Right lobe of liver (tissue), 4 donors: Measurements from ENCODE around the gene TBCCD1.

Experiments used
- CTCF ChIP-seq, 4 donors: fragments of 200-600 bp in 3 of 4; fragments of 450-650 bp in 1 of 4; IDR thresholded peaks; one replicate each; pipeline versions ENCODE4 v1.5.1 to v1.8.0; 2016 to 2022; ENCODE audit warnings: antibody characterized with exemption in 4 of 4, mild to moderate bottlenecking in 2 of 4
- POLR2A ChIP-seq: fragments of 450-650 bp; IDR thresholded peaks from one replicate; pipeline ENCODE4 v1.6.1; 2017; ENCODE audit warnings: antibody characterized with exemption, mild to moderate bottlenecking
- donor health status: DM: no; HTN: no; CAD: no.
- donor health status: DM: no; HTN: no; CAD: no.
- donor health status: DM: no; HTN: yes; CAD: no.

DNA sequence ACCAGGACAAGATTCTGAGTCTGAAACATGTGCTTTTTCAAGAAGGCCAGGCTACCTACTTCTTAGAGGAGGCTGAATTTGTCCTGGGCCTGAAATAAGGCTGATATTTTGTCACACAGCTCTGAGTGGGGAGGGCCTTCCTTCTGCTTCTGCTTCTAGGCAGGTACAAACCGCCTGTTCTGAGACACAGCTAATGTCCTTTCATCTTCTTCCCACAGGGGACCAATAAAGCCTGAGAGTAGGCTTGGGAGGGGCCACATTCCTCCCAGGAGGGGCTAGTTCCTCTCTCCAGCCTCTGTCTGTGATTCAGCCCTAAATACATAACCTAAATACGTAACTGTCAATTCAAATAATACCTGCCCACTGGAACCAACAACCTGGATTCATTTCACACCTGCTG lies 57.7 kb downstream of the TBCCD1 start:
- no peak for TF ChIP-seq CTCF (IDR thresholded peaks at IDR 0.05)
- TF ChIP-seq POLR2A = no peak
